ENCODE data around the gene KRT2. TPM values are rescaled to one million over a fixed set of nuclear protein-coding genes. Genes with fewer than 3 reads are reported as not detected.

KRT2 gene
- total and polyA plus RNA-seq, 2 donors (not counting 3 experiments of a cell fraction or from before 2014, with no cell fraction given): not detected

DNA sequence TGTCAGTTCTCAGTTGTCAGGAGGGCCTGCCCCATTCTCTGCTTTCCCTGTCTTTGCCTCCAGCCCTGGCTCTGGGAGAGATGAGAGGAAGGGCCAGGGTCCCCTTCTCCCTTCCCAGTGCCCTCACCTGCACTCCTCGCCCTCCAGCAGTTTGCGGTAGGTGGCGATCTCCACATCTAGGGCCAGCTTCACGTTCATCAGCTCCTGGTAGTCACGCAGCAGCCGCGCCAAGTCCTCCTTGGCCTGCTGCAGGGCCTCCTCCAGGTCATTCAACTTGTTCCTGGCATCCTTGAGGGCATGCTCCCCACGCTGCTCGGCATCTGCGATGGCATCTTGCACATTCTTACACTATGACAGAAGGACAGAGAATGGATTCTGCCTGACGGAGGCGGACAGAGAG is 5.4 kb downstream of the KRT2 start:
- BruUV-seq (replicated peaks): no TSS peak
- Histone ChIP-seq H3K36me3 (ENCODE audit: control insufficient read depth in 2 of 2, extremely low read depth in 1 of 2, insufficient read depth in 2 of 2, low read length in 2 of 2) (no peaks in the 10 kb centered on the region), H3K9me3 (replicated peaks; ENCODE audit: control insufficient read depth, insufficient read depth, low read length) (no peaks in the 10 kb centered on the region), H3K4me1 (ENCODE audit: control insufficient read depth, extremely low read depth, insufficient read depth, low read length) (no peaks in the 10 kb centered on the region), H3K9ac (replicated peaks; ENCODE audit: extremely low read depth, insufficient read depth, low read length) (no peak overlapping the region), H3K4me3 (replicated peaks in 1 of 3; ENCODE audit: insufficient read depth in 1 of 3, low read depth in 1 of 3, low read length in 3 of 3) (no peak overlapping the region), H3K4me2 (ENCODE audit: insufficient read depth, low read length) (no peak overlapping the region), H3K9me1 (replicated peaks; ENCODE audit: control insufficient read depth, extremely low read depth, insufficient read depth, low read length) (no peaks in the 10 kb centered on the region), H3K27ac (ENCODE audit: insufficient read depth, low read depth, low read length) (no peak overlapping the region), H3K27me3 (ENCODE audit: control insufficient read depth in 2 of 2, insufficient read depth in 2 of 2, low read length in 2 of 2) (peaks cover 4 to 7% of the 10 kb centered on the region in 2 experiments), H2AFZ (ENCODE audit: low read depth, low read length) (no peak overlapping the region), H4K20me1 (replicated peaks; ENCODE audit: control insufficient read depth, extremely low read depth, insufficient read depth, low read length) (no peaks in the 10 kb centered on the region), H3K79me2 (ENCODE audit: control insufficient read depth, insufficient read depth, low read length) (no peaks in the 10 kb centered on the region)
- TF ChIP-seq EZH2 (IDR thresholded peaks at IDR 0.05; ENCODE audit: borderline replicate concordance, low read depth, low read length, severe bottlenecking): no peak
- no peak for TF ChIP-seq MYC (IDR thresholded peaks at IDR 0.05; ENCODE audit: low read depth, low read length)
- no peak for TF ChIP-seq GATA2 (IDR thresholded peaks at IDR 0.05; ENCODE audit: insufficient read depth, insufficient read length, low read depth, low read length)
- no peak for TF ChIP-seq JUN (IDR thresholded peaks at IDR 0.05; ENCODE audit: borderline replicate concordance, insufficient read depth, insufficient read length, low read depth)
- TF ChIP-seq POLR2A (IDR thresholded peaks at IDR 0.05; ENCODE audit: low read depth, low read length): no peak
- no peak for TF ChIP-seq FOS (IDR thresholded peaks at IDR 0.05; ENCODE audit: borderline replicate concordance, insufficient read depth, low read length)
- no peak for TF ChIP-seq CTCF (IDR thresholded peaks at IDR 0.05; ENCODE audit: extremely low read depth in 1 of 2, insufficient read depth in 1 of 2, low read depth in 1 of 2, low read length in 2 of 2)
- TF ChIP-seq, protein P1, sequence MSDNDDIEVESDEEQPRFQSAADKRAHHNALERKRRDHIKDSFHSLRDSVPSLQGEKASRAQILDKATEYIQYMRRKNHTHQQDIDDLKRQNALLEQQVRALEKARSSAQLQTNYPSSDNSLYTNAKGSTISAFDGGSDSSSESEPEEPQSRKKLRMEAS (IDR thresholded peaks at IDR 0.05; ENCODE audit: insufficient read depth, insufficient read length): no peak
- no peak for TF ChIP-seq POLR2AphosphoS5 (IDR thresholded peaks at IDR 0.05; ENCODE audit: insufficient read depth, low read depth, low read length)
- dilution Hi-C loops (cut with MboI; ENCODE audit: extremely low pct_ligation_motif_present, low sequenced_read_pairs): no loop called here
- no peak for DNase-seq (ENCODE audit: low read depth, low spot score)
- ChIA-PET CTCF (interaction anchor here (1.2 kb wide), 1 partner anchor 35 kb away, joined by 4 read pairs; no protein-coding TSS in a partner anchor), POLR2A (no interaction called here)
- intact Hi-C loops (cut with micrococcal nuclease): no loop called here
- no peak for FAIRE-seq

Measured in endothelial cell of umbilical vein (primary cell).